Right ventricle myocardium inferior (tissue), 1 donor: ENCODE data around the gene ARMH4. TPM values are rescaled to one million over a fixed set of nuclear protein-coding genes. Genes with fewer than 3 reads are reported as not detected.

Experiments used
- ATAC-seq: fragments of 200-7000 bp; cut with Tn5 transposase; one replicate; pipeline ENCODE4 v1.9.1; 2020; ENCODE audit warnings: mild to moderate bottlenecking, moderate library complexity
- DNase-seq: peaks from one replicate; pipeline ENCODE4 v3.0.0; 2021; ENCODE audit errors: missing footprints
- intact Hi-C: fragments of 100-400 bp; cut with DNase I; formaldehyde crosslinking; loops from one replicate; pipeline ENCODE4 v1.11.0; 2022
- total RNA-seq: library from RNA; stranded (reverse); fragmentation: NEBNext Ultra II Directional; extraction: Animal tissue kit (Norgen Biotek cat#: 25700); gene quantifications from one replicate; pipeline ENCODE4 v1.2.1, GENCODE V29; 2021
- donor health status: DM: no; HTN: yes; CAD: no; lungs with severe emphysema.

The ARMH4 gene
- total RNA-seq, 1 donor from 2014 or later, result 5.5 TPM

DNA sequence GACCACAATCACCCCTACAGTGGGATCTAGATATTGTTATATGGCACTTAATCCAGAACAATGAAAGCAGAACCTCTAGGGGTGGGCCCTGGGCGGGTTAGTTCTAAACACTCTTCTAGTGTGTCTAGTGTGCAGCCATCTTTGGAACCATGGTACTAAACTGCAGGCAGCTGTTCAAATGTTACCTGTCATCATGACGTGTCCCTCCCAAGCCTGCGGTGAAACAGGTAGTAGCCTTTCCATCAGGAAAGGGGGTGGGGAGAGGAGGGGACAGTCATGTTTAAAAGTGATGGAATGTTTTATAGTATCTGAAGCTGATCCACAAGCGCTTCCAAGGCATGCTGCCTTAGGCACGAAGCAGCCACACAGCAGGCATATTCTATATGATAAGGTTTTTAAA lies 163.6 kb downstream of the ARMH4 start:
- intact Hi-C loops, result no loop called here
- DNase-seq, result no peak
- no peak for ATAC-seq

DNA sequence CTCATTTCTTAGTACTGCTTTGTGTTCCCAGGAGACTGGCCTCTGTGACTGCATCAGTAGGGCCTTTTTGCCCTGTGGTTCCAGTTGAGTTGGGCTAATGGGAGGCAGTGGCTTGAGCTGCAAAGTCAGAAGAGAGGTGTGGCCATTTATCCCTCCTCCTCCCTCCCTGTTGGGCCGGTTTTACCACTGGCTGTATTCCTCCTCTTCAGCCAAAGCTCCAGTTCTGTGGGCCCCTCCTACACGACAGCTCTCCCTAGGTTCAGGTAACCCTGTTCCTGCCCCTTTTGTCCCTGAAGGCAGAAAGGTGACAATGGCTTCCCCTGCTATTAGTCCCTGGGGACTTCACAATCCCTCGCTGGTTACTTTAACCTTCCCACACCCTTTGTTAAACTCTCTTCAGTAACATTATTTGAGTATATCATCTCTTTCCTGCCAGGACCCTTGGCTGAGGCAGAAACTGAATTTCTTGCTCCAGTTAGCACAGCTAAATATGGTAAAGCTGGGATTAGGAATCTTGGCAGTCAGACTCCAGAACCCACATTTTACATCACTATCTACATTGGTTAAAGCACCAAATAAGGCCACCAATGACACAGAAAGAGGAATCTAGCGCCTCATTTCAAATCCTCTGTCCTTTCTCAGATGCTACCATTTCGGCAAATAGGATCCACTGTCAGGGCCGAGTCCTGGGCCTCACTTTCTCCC lies 164.3 kb downstream of the ARMH4 start:
- no peak for ATAC-seq
- intact Hi-C loops, result no loop called here
- no peak for DNase-seq

GRCh38 chr14:57987051-57987450 lies 165.0 kb downstream of the ARMH4 start:
- ATAC-seq (no peak), DNase-seq (no peak)
- intact Hi-C loops, result no loop called here

DNA sequence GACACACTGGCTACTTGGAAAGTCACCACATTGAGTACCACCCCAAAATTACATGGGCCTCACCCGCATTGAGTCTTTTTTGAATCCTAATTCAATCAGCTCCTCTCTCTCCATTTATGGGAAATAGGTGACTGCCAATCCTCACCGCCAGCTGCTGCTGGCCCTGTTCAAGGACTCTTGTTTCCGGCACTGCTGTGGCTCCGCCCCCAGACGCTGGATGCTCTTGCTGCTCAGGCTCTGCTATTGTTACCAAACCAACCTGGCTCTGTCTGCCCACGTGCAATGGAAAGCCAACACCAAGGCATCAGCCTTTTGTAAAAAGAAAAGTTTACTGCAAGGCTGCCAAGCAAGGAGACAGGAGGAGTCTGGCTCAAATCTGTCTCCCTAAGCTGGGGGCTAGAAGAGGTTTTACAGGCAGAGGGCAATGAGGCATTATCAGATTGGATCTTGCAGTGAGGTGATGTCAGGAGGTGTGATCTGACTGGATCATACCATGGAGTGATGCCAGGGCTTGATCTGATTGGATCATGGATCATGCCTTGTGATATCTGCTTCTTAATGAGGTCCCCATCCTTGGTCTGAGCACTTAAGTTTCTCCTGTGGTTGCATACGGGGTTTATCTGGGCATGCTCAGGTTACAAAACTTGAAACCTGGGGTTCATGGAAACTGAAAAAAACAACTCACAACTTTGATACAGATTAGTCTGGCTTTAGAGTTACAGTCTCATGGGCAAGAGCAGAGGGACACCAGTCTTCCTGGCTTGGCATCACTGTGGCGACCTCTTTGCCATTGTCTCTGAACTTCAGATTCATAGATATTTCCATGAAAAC lies 169.0 kb downstream of the ARMH4 start:
- intact Hi-C loops, result no loop called here
- ATAC-seq, result no peak
- no peak for DNase-seq

GRCh38 chr14:57981817-57982560 lies 170.0 kb downstream of the ARMH4 start:
- no peak for DNase-seq
- no peak for ATAC-seq
- intact Hi-C loops, result no loop called here

- intact Hi-C loops, result no loop called here
- no peak for ATAC-seq
These were observed 172.5 kb downstream of the ARMH4 start for GRCh38 chr14:57979376-57980048.

DNA sequence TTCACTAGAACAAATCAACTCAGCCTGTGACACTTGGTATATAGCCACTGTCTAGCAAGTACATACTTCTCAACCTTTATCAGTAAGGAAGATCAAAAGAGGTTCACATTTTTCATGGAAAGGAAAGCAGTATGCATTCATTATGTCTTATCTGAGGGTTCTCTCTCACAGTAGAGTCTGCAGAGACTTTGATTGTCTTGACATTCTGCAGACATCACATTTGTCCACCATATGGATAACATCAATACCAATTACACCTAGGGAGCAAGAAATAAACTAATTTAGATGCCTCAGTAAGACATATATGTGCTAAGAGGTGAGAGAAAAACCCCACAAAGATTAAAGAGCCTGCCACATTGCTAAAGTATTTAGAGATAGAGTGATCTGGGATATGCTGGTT lies 175.3 kb downstream of the ARMH4 start:
- ATAC-seq (no peak), DNase-seq (no peak)
- intact Hi-C loops, result no loop called here

More at GRCh38 chr14:57979376-57980048, 172.5 kb downstream of the ARMH4 start:
- no peak for DNase-seq

DNA sequence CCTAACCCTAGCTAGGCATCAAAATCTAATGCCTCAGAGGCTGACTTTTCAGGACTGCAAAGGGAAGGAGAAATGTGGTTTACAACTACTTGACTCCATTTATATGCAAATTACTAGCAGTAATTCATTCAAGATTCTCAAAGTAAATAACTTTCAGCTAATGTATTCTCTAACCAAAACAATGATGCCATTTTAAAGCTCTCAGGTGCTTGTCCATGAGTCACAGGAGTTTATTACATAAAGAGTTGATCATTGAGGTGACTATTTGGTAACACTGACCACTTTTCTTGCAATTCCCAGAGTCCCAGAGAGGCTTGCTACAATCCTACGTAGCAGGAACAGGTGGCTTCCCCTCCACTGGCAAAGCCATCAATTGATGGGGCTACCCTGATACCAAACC lies 177.1 kb downstream of the ARMH4 start:
- intact Hi-C loops, result no loop called here
- DNase-seq (no peak), ATAC-seq (no peak)

- intact Hi-C loops, result no loop called here
- DNase-seq (no peak), ATAC-seq (no peak)
These were observed 181.4 kb downstream of the ARMH4 start for GRCh38 chr14:57970594-57970993.

DNA sequence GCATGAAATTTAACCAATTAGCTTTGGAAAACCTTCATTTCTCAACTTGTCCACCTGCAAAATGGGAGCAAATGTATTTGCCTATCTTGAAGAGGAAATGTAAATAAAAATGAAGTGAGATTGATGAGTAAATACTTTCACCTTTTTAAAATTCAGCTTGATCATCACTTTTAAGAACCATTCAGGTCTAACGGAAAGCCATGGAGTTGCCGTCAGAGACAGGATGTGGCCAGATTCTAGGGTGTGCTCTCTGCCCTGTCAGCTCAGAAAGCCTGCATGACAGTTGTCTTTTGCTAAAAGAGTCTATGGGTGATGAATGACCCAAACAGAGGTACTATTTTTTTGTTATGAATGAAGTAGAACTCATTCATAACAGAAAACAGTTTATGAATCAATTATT lies 181.8 kb downstream of the ARMH4 start:
- no peak for ATAC-seq
- intact Hi-C loops, result no loop called here
- DNase-seq, result no peak

DNA sequence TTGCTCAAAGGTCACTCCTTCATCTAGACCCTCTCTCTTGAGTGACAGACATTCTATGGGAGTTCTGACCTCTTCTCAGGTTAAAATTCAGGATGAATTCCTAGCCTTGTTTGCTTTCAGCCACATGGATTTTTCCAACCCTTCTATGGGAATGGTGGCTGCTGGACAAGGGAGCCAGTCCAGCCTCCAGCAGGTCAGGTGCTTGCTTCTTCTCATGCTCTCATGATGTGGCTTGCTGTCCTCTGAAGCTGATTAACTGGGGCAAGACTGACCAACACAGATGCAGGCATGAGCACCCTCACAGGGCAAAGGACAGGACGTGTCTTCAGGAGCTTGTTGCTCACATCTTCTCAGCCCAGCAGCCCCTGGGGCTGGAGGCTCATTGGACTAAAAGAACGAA lies 188.9 kb downstream of the ARMH4 start:
- ATAC-seq (no peak), DNase-seq (no peak)
- intact Hi-C loops, result no loop called here

- ATAC-seq, result no peak
These were observed 189.5 kb downstream of the ARMH4 start for GRCh38 chr14:57962325-57963035.

GRCh38 chr14:57961786-57962060 lies 190.3 kb downstream of the ARMH4 start:
- DNase-seq (no peak), ATAC-seq (no peak)
- intact Hi-C loops, result no loop called here

More at GRCh38 chr14:57962325-57963035, 189.5 kb downstream of the ARMH4 start:
- no peak for DNase-seq
- intact Hi-C loops, result no loop called here

- intact Hi-C loops, result no loop called here
- ATAC-seq (no peak), DNase-seq (no peak)
These were observed 190.8 kb downstream of the ARMH4 start for GRCh38 chr14:57960946-57961785.

DNA sequence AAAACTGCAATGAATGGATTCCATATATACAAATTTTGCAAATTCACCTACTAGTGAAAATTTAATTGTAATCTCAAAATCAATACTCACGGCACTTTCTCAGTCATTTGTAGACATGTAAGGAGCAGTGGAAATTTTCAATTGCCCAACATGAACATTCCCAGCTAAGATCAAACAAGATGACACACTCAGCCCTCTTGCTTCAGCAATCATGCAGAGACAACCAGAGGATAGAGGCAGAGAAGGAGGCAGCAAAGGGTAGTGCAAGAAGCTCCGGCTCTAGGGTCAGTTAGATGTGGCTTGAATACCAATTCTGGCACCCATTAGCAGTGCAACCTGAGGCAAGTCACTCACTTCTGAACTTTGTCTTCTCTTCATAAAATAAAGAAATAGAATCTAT lies 194.6 kb downstream of the ARMH4 start:
- ATAC-seq (no peak), DNase-seq (no peak)
- intact Hi-C loops, result no loop called here
